HG02678 (cell line): Measurements from ENCODE around the gene GPR132.
"Not testable (repeated sequence)": the region's sequence is repeated elsewhere in the genome, so short reads cannot be mapped to it uniquely, and the experiment has no call there.

Experiments
- ATAC-seq: cut with Tn5 transposase; IDR thresholded peaks from one replicate; pipeline ENCODE4 v1.9.1; 2021; ENCODE audit warnings: mild to moderate bottlenecking, moderate library complexity; ENCODE audit not compliant: unreplicated experiment

GPR132 gene

DNA sequence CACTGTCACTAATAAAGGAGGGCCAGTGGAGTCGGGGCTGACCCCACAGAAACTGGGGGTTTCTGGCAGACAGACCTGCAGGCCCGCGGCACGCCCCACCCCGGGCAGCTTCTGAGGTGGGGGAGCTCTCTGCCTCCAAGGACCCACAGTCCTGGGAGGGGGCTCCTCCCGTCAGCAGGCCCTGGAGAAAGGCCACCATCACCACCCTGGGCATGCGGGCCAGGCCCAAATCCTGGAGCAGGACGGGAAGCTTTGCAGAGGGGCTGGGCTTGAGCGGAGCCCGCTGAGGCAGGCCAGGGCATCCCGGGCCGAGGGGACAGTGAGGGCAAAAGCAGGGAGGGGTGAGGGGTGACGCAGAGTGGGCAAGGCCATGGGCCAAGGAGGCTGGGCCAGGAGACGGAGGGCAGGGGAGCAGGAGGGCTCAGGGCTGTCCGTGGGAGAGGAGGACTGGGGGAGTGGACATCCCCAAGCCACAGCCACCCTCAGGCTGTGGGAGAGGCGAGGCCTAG lies 11.1 kb upstream of the GPR132 start:
- no peak for ATAC-seq

DNA sequence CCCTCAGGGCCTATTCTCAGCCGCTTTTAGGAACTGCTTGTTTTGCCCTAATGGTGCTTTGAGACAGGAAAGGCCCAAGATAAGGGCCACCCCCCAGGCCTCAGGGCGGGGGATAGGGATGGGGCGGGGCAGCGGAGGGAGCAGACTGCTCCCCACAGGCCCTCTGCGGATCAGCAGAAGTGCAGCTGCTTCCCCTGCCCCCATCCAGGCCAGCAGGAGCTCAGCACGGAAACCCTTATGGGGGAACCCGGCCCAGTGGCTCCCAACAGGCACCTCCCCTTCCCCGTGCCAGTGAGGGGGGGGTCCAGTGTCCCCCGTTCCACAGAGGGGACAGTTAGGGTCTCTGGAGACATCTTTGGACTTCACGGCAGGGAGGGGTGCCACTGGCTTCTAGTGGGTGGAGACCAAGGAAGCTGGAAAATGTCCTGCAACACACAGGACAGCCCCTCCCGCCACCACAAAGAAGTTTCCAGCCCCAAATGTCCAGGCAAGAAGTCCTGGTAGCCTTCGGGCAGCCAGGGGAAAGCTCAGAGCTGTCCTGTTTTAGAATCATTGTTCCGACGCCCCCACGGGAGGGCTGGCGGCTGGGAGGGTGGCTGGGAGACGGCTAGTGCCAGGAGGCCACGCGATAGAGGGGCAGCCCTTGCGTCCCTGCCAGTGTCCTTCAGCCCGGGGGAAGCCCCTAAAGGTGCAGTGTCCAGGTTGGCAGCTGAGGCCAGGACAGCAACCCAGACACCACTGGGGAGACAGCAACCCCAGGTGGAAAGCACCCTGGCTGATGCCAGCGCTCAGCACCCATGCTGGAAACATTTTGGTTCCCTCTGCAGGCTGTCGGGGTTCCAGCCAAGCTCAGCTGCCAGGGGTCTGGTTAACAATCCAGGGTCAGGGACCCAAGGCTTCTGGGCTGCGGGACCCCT lies 10.4 kb upstream of the GPR132 start:
- ATAC-seq = no peak

DNA sequence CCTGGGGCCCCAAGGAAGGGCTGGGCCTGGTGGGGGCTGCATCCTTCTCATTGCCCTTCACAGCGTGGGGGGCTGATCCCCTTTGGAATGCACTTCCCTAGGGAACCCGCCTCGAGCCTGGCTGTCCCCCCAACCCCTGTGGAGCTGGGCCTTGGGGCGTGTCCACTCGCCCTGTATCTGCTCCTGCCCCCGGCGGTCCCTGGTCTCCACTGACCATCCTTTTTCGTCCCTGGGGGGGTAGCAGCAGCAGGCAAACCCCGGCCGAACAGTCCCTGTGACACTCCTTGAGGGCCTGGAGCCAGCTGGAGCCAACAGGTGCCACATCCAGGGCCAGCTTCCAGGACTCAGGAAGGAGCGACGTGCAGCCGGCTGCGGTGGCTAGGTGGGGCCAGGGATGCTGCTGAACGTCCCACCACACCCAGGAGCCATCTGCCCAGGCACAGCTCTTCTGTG lies 9.4 kb upstream of the GPR132 start:
- no peak for ATAC-seq

DNA sequence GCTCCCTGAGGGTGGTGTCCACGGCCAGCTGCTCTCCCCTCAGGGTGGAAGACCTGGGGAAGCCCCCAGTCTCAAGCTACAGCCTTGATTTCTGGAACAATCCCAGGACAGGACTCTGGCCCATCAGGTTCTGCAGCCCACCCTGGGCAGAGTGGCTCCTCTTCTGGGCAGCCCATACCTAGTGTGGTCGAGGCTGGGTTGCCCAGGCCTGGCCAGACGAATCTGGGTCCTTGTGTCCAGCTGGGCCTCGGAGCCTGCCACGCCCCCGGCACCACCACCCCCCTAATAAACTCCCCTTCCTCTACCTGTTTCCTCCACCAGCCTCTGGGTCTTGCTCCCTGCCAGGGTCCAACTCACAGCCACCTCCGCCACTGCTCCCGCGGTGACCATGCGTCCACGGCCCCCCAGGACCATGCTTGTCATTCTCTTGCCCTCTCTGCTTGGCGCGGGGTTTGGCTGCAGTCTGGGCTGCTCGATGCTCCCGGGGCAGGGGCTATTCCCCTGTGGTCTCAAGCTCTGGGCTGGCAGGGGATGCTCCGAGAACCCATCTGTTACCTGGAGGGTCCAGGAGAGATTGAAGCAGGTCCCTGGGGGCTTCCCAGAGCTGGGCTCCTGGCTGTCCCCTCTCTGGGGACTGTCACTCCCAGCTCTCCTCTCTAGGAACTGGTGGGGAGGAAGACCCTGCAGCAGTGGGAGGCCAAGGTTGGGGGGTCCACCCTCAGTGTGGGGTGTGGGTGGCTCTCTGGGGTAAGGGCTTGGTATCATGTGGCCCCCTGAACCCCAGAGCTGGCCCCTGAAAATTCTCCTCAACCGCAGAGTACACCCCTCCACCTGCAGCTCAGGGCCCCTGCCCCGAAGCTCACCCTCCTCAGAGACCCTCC lies 8.7 kb upstream of the GPR132 start:
- ATAC-seq = no peak

DNA sequence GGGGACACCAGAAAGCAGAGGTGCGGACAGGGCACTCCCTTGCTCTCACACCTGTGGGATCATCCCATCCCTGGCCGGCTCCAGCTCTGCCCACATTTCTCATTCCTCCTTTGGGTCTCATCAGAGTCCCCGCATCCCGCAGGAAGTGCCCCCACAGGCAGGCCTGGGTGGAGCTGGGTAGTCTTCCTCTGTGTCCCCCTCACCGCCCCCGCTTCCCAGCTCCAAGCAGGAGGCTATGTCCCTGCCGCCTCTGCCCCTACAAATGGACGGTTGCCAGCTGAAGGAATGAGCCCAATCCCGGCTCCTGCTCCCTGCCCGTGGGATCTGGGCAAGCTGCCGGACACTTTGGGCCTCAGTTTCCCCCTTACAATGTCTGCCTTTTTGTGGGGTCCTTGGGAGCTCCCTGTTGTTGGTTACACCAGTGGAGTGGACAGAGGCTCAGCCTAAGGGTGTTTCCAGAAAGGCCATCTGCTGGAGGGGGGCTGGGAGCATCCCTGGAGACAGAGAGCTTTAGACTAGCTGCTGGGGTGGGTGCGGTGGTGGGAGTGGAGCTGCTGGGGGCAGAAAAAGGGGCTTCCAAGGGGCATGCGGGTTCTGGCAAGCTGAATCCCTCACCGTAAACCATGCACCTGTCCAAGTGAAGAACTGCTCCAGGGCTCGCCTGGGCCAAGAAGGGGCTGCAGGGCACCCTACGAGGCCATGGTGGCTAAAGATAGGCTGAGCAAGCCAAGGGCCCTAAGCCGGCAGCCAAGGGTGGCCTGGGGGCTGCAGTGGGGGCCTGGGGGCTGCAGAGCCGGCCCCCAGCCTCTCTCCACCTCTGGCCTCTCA lies 7.9 kb upstream of the GPR132 start:
- ATAC-seq = no peak

DNA sequence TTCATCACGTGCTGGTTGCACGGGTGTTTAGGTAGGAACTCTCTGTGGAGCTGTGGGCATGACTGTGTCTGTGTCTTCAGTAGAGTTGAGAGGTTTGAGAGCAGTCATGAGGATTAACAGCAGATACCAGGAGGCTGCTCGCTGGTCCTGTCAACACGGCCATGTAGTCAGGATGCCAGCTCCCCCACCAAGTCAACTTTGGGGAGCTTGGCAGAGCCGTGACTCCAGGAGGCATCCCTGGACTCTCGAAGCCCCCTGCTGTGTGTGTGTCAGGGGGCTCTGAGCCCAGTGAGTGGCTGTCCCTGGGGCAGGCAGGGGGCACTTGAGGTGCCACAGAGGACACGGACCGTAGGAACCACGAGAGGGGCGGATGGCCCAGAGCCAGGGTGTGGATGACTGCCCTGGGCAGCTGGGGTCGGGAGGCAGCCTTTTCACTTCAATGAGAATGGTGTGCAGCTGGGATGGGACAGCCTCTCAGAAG lies 7.2 kb upstream of the GPR132 start:
- ATAC-seq = no peak

DNA sequence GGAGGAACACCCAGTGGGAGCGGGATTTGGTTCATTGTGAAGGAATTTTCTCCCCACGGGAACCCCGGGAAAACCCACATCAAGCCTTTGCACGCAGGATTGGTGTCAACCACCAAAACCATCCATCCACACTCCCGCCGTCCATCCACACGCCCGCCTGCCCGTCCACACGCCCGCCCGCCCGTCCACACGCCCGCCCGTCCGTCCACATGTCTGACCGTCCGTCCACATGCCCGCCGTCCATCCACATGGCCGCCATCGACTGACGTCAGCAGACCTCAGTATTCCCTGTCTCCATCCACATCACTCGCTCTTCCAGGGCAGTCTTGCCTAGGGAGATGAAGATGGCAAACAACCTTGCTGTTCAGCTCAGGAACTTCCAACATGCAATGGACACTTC lies 6.7 kb upstream of the GPR132 start:
- ATAC-seq = no peak

DNA sequence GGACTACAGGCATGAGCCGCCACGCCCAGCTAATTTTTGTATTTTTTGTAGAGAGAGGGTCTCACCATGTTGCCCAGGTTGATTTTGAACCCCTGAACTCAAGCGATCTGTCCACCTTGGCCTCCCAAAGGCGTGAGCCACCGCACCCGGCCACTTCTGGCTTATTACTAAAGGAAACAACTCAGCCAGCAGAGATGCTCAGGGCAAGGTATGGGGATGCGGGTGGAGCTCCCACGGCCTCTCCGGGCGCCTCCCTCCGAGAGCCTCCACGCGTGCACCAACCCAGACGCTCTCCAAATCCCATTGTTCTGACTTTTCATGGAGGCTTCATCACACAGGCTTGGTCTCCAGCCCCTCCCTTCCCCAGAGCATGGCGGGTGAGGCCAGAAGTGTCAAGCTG lies 6.1 kb upstream of the GPR132 start:
- no peak for ATAC-seq

DNA sequence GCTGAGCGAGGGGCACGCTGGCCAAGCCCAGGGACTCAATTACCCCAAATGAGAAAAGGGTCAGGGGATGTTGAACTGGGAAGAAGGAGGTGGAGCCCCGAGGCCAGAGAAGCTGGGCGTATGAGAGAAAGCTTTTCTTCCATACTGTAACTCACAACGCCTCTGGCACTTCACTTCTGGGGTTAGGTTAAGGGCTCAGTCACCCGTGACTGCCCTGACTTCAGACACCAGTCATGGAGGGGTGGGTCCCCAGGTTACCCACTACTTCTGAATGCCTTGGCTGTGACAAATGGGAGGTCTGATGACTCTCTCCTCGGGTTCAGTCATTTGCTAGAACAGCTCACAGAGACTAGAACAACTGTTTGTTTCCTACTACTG lies 5.5 kb upstream of the GPR132 start:
- no peak for ATAC-seq

DNA sequence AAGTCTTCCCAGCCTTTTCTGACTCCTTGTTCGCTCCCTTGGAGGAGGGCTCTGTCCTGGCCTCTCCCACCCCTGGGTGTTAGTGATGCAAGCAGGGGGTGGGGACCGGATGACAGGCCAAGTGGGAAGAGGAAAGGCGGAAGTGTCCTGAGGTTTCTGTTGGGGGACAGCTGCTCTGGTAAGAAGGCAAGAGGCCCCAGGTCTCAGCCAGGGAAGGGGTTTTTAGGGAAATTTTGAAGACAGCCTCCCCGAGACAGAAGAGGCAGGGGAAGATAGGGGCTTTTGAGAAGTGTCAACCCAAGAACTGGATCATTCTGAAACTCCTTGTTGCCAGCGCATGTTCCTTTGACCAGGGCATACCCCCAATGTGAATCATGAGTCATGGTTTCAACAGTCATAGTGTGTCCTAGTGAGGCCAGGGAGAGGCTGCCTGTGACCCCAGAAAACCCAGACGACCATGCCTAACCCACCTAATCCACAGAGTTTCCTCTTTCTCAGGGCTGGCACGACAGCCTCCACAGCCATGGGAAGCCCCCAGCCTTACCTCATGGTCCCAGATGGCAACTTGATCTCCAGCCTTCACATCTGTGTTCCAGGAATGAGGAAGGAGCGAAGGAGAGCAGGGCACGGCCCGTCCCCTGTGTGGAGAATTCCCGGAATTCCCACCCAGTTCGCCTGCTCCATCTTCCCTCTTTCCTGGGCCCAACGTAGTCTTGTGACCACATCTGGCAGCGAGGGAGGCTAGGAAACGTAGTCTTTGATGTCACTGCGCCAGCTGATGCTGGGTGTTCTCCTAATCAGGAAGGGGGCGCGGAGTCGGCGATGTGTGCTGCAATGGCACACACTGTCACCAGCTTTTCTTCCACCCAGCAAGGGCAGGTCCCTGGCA lies 4.9 kb upstream of the GPR132 start:
- ATAC-seq = peak; percentile 34

DNA sequence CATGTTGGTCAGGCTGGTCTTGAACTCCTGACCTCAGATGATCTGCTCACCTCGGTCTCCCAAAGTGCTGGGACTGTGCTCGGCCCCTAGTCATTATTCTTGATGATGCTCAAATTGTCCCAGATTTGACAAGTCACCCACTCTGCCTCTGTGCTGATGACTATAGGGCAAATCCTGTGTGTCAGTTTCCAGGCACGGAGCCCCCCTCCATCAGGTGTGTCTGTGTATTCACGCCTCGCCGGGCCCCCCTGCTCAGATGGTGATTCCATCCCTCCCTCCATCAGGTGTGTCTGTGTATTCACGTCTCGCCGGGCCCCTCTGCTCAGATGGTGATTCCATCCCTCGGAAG lies 4.3 kb upstream of the GPR132 start:
- ATAC-seq = no peak

DNA sequence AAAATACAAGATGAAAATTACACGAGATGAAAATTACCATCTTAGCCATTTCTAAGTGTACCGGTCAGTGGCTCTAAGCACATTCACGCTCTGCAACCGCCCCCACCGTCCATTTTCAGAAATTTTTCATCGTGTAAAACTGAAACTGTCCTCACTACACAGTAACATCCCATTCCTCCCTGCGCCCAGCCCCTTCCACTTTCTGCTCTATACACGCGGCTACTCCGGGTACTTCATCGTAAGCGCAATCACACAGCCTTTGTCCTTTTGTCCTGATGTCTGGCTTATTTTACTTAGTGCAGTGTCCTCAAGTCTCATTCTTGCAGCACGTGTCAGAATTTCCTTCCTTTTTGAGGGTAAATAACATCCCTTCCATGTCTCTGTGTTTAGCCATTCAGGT lies 3.6 kb upstream of the GPR132 start:
- no peak for ATAC-seq

DNA sequence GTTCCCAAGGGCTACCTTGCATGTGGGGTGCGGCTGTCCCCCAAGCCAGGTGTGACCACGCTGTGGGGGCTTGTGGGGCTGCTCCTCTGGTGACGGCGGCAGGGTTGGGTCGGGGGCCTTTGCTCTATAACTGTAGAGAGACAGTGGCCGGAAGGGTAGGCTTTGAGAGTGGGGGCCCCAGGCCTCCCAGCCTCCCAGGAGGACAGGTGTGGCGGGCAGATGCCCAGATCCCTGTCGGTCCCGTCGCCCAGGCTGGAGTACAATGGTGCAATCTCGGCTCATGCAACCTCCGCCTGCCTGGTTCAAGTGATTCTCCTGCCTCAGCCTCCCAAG lies 2.7 kb upstream of the GPR132 start:
- ATAC-seq = no peak

DNA sequence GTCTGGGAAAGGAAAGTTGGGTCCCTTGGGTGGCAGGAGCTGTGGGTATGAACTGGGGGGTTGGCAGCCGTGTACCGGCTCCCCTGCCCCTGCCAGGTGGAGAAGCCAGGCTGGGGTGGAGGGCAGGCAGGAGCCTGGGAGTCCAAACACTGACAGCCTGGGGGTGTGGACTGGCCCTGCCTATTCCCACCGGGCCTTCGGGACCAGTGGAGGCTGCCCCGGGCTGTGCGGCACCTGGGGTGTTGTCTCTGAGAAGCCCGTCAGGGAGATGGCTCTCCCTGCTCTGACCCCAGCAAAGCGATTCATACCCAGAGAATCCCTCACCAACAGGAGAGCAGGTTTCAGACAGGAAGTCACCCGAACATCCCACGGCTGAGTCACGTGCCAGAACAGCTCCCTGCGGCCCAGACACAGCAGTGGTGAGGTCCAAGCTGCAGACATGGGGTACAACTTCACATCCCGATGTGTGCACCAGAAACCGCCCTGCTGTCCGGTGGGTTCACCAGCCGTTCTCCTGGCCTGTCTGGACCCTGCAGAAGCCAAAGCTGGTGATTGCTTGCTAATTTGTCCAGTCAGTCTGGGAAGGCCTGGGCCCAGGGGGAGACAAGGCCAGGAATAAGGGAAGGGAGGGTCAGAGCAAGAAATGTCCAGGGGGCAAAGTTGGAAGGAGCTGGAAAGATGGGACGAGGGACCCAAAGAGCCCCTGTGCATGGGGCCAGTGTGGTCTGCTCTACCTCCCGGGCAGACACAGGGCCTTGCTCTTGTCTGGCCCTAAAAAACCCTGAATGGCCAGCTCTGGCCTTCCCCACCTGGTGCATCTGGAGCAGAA lies 2.1 kb upstream of the GPR132 start:
- ATAC-seq = no peak

DNA sequence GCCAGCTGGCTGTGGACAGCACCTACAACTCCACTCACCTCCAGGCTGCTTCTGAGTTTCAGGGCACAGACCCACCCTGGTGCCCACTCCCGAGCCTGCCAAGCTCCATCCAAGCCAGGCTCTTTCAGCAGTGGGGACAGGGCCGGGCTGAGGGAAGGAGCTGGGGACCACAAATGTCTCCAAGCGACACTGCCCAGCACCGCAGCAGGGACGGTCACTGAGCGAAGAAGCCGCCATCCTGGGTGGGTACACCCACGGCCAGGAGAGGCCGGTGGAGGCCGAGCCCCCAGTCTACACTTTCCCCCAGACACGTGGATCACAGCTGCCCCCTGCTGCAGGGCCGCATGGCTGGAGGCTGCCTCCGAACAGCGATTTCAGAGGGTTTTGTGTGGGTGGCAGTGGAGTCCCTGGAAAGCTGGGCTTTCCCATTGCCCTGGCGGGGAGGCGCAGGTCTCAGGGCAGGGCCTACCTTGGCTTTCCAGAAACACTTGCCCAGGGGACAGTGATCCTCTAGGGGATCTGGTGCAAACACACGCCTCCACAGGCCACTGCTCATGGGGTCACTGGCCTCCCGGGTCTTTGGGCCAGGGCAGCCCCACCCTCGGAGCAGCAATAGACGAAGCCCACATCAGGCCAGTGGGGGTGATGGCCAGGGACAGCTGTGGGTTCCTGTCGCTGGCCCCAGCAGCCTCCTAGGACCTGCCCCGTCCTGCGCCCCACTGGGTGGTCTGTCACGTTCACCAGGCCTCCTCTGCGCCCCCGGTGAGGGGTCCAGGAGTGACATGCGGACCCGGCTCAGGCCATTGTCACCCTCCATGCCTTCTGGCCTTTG lies 1.2 kb upstream of the GPR132 start:
- ATAC-seq = no peak

DNA sequence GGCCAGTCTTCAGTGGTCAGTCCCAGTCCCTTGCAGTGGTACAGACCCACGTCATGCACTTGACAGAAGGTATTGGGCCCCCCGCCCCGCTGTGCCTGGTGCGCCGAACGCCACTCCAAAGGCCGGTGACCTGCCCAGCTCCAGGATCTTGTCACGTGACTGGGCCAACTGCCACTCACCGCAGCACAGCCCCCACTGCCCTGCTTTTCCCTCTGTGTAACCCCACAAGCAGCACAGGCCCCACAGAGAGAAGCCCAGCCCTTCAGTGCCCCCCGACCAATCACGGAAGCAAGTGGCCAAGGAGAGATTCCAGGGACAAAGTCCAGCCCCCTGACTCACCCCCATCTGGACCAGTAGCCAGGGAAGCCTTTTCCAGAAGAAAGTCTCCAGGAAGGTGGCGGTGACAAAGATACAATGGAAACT lies 498 bp downstream of the GPR132 start:
- ATAC-seq = no peak

DNA sequence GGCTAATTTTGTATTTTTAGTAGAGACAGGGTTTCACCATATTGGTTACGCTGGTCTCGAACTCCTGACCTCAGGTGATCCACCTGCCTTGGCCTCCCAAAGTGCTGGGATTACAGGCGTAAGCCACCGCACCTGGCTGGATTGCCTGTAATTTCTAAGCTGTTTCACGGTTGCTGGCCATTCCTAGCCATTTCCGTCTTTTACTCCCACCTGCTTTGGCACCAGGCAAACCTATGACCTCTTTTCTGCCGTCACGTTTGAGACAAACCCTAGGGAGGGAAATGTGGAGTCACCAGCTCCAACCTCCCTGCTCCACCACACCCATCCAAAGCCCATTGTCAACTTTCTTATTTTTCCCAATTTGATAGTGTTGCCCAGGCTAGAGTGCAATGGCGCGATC lies 1.2 kb downstream of the GPR132 start:
- ATAC-seq = no peak

DNA sequence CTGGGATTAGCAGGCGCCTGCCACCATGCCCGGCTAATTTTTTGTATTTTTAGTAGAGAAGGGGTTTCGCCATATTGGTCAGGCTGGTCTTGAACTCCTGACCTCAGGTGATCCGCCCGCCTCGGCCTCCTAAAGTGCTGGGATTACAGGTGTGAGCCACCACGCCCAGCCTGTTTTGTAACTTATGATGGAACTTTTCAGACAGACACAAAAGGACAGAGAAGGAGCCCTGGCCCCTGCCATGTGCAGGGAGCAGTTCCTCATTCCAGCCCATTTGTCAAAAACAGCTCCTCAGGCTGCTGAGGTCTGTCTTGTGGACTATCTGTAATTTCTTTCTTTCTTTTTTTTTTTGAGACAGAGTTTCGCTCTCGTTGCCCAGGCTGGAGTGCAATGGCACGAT lies 1.7 kb downstream of the GPR132 start:
- ATAC-seq = not testable (repeated sequence)
